SK-N-MC (cell line): Measurements from ENCODE around the gene RGS6.

ENCODE experiments used
- EZH2 ChIP-seq: fragments of 200-600 bp; sonication (generic); IDR thresholded peaks from one replicate; pipeline ENCODE4 v1.6.1; 2017; ENCODE audit warnings: antibody characterized with exemption
- FOXP2 ChIP-seq: optimal IDR thresholded peaks from 2 replicates; pipeline ENCODE3; 2011; ENCODE audit warnings: mild to moderate bottlenecking, moderate library complexity; ENCODE audit not compliant: insufficient read depth; ENCODE audit errors: extremely low read length, control extremely low read depth

- TF ChIP-seq EZH2 (no peak), FOXP2 (no peak)
Measured at GRCh38 chr14:72500234-72500838, 568.1 kb downstream of the RGS6 start.
